HG03196 (cell line): ENCODE results near the gene GBE1.

Source experiments
- ATAC-seq: cut with Tn5 transposase; IDR thresholded peaks from one replicate; pipeline ENCODE4 v1.9.1; 2021; ENCODE audit not compliant: unreplicated experiment

Gene GBE1

DNA sequence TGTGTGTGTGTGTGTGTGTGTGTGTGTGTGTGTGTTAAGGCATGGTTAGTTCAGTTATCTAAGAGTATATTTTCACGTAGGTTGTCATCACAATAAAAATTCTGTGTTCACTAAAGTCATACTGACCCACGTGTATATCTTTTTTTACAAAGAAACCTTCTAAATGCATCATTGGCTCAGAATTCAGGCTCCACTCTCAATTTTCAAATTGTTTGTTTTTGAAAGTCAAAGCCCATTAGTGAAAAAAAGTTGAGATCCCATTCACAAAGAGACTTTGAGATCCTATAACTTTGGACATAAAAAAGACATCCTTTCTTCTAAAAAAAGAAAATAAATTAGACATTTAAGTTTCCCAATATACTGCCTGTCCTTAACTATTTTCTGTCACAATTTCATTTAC is 59.3 kb downstream of the GBE1 start:
- no peak for ATAC-seq

DNA sequence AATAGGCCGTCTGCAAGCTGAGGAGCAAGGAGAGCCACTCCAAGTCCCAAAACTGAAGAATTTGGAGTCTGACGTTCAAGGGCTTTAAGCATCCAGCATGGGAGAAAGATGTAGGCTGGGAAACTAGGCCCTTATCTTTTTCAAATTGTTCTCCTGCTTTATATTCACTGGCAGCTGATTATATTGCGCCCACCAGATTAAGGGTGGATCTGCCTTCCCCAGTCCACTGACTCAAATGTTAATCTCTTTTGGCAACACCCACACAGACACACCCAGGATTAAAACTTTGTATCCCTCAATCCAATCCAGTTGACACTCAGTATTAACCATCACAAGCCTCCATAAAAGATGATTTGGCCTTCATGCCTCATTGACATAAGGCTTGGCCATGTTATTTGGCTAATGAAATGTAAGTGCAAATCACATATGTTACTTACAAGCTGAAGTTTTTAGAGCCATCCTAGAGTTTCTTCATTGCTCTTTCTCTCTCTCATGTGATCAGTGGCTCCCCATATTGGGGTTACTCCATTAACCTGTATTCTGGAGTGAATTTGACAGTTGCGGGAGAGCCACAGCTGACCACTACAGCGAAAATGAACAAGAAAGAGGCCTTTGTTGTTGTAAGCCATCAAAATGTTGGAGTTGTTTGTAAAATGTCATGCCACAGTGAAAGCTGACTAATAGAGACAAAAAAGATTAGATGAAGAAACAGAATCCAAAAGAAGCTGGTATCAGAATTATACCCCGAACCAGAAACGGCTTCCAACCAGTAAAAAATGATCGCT is 61.7 kb downstream of the GBE1 start:
- ATAC-seq: no peak

DNA sequence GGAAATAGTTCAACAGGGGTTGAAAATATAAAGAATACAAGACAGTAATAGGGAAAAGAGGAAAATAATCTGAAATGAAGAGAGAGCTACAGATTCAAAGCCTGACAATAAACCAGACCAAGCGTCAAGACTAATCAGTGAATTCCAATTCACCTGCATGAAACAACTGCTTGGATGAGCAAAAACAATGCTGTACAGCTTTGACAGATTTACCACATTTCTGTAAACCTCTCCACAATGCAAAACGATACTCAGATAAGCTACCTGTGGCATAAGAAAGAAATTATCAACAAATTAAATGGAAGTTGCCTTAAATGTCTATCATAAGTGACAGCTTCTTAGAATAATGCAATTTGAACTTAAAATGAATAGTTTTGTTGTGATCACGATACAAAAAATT is 65.4 kb downstream of the GBE1 start:
- no peak for ATAC-seq

DNA sequence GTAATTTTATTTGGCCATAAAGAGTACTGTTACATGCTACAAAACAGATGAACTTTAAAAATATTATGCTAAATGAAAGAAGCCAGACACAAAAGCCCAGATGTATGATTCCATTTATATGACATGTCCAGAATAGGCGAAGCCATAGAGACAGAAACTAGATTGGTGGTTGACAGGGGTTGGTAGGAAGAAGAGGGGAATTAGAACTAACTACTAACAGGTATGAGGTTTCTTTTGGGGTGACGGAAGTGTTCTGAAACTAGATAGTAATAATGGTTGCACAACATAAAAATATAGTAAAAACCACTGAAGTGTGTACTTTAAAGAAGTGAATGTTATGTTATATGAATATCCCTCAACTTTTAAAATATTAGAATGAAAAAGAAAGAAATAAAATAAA is 66.1 kb downstream of the GBE1 start:
- ATAC-seq: no peak

DNA sequence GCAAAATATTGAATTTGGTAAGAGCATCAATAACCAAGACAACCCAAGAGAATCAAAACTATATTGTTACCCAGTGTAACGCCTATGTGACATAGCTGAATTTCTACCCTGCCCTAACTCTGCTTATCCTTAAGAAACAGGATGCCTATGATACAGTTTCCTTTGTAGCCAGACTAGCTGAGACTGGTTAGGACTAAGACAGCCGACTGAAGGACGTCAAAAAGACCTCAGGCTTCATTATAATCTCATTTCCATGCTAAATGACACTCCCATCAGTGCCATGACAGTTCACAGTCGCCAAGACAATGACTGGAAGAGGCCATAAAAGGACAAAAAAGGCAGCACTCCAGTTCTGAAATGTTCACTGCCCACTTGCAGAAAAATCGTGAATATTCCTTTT is 66.8 kb downstream of the GBE1 start:
- no peak for ATAC-seq

DNA sequence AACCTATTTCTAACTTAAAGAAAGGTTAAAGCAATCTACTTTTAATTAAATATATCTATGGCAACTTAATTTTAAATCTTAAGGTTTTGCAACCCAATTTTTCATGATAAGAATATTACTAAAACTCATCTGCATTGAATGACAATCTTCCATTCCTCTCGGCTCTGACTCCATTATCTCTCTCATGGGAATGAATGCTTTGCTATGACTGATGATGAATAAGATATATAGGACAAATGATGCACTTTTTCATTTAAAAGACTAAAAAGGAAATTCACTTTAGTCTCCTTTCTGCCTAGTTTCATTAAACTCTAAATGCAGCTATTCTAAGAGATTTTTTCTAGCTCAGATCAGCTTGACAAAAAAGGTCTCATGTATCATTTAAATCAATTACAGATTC is 68.7 kb downstream of the GBE1 start:
- no peak for ATAC-seq

DNA sequence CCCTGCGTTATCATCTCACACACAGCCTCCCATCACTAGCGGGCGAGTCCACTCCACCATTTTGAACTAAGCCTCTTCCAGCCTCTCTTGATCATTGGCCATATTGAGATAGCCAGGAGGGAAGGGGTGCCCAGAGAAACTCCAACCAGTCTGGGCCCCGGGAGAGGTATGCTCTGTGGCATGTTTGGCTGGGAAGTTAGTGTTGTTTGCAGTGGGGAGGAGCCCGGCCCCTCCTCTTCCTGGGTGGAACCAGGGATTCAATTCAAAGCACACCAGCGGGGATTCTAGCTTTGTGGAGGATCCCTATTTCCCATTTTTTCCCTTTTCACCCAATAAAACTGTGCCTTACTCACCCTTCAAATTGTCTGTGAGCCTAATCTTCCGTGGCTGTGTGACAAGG is 71.8 kb downstream of the GBE1 start:
- no peak for ATAC-seq

DNA sequence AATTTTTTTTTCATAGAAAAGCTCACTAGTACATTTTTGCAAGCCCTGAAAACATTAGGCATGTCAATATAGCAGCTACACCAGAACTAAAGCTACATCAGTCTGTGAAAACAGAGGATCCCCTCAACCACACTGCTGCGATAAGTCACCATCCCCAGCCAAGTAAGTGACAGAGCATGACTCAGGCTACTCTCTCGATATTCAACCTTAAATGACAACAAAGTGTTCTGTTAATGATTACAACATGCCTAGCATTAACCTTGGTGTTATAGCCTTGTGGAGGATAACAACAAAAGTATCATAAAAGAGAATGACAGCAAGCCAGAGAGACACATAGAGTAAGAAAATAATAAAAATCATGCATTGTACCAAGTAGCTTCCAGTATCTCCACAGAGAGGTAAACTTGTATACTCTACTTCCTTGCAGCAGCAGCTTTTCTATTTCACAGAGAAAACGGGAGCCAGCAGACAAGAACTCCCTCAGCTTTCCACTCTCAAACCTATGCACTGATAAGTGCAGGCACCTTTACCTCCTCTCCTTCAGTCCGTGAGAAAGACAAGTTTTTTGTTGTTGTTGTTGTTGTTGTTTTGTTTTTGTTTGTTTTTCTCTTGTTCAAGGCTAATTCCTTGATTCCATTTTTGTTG is 76.6 kb downstream of the GBE1 start:
- no peak for ATAC-seq

DNA sequence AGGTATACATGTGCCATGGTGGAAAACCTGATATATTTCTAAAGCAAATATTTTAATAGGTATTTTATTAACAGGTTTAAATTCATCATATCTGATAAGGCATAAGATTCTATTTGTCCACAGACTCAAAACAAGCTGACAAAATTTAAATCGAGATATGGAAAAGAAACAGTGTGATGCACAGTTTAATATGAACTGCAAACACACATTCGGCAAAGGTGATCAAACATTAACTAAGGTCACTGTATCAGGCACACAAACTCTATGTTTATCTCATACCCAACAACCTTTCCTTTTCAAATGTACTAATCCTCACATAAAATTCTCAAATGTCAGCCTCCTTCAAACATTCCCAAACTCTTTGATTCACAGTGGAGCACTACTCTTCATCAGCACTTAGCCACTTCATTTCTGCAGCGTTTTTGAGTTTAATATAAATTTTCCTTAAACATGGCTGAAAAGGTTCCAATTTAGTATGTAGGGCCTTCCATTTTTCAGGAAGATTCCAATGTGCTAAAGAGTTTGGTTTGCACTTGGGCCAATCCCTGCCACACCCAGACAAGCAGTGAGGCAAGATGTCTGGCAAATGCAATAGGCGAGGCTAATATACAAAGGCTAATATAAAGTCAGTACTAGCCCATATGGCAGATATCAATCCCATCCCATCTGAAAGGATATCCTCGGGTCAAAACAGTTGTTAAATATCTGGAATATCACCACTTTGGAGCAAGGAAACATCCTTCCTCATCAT is 84.6 kb downstream of the GBE1 start:
- ATAC-seq: no peak

DNA sequence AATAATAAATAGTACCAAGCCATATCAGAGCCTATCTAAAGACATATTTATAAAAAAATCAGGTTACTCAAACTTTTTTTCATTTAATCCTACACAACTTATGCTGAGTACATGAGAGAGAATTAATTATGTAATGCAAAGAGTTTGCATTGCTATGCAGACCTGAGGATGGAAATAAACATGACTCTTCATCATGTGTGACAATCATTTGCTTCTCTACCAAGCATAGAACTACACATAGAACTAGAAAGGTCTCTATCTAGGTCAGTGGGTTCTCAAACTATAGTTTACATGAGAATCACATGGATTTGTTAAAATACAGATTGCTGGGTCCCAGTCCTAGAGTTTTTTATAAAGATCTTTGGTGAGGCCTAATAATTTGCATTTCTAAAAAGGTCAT is 86.8 kb downstream of the GBE1 start:
- ATAC-seq: no peak

DNA sequence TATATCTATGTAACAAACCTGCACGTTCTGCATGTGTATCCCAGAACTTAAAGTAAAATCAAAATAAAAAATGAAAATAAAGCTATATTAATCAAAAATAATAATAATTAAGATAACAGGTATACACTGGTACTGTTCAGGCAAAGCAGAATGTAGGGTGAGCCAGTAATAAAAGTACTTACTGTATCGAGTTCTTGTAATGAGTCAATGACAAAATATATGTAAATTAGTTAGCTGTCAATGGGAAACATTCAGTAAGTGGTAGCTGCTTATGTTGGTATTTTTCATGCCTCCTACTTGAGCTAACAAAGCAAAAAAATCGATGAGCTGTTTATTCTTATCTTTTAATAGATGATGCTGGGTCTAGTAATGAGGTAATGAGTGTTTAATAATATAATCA is 93.2 kb downstream of the GBE1 start:
- ATAC-seq: no peak

DNA sequence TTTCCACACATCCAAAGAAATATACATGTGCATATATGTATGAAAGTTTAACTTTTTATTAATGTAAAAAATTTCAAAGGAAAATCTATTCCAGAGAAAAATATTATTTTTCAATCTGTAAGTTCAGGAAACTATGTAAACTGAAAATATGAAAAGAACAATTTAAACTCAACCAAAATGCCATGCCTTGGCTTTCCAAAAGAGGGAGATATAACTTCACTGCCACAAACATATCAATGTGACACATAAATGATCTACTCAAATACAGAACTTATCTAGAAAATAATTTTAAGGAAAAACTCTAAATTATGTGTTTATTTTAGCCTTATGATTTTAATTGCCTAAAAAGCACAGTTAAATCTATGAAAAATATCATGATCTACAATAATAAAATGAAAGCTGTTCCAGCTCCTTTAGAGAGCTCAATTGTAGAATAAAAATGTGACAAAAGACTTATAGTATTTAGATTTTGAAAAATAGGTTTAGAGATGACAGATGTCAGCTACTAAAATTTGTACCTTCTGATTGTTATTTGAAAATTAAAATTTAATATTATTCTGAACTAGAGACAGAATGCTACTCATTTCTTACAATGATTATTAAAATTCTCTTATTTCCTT is 94.8 kb downstream of the GBE1 start:
- ATAC-seq: no peak

DNA sequence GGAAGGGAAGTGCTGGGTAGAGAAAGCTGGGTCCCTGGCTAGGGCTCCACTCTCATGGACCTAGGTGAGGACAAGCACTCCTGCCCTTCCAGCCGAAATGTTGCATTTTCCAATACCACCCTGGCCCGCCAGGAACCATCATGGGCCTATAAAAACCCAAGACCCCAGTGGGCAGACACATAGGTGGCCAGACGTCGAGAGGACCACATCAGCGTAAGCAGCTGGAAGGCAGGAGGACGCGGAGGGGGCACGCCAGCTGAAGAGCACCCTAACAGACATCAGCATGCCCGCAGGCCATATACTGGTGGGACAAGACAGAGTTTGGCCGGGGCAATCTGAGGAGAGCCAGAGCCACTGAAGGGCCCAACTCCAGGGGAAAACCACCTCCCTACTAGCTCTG is 98.3 kb downstream of the GBE1 start:
- ATAC-seq: no peak

DNA sequence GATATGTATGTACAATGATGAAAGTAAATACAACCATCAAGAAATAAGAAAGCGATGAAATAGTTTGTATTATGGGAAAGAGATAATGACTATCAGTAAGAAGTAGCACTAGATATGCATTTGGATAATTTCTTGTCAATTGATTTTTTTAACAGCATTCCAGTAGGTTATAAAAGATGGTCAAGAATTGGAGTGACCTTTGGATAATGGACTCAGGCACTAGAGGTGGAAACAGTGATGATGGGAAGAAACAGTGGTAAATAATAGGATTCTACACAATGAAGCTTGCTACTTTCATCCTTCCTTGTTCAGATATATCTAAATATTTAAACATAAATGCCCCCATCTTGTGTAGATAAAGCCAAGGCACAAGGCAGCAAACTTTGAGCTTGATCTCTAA is 101.4 kb downstream of the GBE1 start:
- ATAC-seq: no peak

DNA sequence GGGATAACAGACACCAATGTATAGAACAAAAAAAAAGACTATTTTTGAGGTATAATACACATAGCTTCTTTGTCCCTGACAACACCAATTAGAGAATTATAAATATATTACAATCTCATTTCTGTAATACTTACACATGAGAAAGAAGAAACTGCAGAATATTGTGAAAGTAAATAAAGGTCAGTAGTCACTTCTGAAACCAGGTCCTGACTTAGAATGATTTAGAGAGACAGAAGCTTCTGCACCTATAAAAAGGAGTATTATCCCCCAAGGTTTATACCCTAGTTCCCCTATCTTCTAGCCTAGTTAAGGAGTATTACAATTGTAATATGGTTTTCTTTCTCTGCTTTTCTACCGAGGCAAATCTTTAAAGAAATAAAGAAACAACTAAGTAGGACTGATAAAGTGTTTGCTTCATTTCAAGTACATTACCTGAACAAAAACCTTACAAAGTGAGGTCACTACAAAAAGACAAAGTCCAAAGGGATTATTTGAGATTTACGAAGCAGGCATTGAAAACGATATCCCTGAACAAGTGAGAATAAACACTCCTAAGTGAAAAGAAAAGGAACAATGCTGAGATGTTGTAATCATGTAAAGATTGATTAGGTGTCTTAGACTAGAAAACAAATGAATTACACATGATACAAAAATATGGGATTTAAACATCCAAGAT is 103.0 kb downstream of the GBE1 start:
- no peak for ATAC-seq

DNA sequence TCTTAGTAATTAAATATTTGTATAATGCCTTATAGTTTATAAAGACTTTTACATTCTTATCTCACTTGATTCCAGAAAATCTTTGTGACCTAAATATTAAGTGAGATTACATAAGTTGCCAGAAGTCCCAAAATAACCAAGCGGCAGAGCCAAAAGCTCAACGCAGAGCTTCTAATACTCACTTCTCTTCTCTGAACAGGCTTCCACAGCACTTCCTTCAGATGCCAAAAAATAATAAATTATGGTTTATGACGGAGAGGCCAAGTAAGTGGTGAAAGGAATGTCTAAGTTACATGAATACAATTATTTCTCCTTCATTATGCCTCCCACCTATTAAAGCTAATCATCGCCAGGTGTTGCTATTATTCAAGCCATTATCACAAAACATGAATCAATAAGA is 110.3 kb downstream of the GBE1 start:
- no peak for ATAC-seq

DNA sequence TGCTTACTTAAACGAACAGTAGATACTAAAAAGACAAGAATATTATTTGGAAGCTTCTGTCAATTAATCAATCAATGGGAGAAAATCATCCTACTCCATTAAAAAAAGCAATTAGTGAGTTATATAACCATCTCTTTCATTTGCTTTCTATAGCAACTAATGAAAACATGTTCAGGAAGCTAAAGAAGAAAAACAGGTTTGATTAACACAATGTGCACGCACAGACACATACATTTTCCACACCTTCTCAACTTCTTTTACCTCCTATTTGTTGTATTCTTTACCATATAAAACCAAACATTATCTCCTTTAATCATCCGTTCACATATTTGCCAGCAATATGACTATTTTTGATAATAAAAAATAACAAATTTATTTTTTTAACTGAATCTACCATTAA is 111.3 kb downstream of the GBE1 start:
- no peak for ATAC-seq

DNA sequence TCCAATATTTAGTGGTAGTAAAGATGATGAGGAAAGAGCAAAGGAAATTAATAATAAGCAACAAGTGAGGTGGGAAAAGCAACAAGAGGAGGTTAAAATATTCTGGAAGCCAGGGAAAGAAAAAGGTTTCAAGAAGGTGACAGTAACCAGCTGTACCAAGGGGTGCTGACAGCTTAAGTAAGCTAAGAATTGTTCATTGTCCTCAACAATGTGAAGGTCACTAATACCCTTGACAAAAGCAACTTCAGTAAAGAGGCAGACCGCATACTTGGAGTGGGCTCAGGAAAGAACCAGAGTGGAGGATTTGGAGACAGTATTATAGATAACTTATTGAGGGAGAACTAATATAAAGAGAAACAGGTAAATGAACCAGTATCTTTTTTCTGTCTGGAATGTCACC is 116.2 kb downstream of the GBE1 start:
- no peak for ATAC-seq

DNA sequence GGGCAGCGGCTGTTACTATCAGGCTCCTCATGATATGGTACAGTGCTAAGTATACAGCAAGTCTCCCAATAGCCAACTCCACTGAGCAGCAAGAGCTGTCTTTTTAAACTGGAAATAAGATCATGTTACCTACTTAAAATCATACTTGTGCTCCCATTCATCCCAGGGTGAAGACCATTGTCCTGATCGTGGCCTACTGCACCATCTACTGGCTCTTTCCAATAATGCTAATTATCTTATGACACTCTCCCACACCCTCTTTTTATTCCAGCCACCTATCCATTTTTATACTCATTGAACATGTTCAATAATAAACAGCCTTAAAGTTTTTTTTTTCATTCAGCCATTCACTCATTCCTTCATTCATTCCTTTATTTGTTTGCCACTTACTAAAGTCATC is 117.7 kb downstream of the GBE1 start:
- ATAC-seq: no peak

DNA sequence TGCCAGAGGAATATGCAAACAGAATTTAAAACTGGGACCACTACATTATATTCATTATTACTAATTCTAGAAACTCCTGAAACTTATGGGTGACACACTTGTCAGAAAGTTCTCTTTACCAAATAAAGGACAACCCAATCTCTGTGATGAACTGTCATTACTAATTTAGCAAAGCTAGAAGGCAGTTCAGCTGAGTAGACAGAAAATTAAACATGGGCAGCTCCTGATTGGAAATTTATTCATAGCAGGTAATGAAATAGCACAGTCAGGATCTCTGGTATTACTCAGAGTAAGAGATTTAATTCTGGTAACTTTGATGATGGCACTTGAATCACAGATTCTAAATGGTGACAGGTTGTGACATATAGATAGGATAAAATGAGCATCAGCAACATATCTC is 123.0 kb downstream of the GBE1 start:
- ATAC-seq: no peak

DNA sequence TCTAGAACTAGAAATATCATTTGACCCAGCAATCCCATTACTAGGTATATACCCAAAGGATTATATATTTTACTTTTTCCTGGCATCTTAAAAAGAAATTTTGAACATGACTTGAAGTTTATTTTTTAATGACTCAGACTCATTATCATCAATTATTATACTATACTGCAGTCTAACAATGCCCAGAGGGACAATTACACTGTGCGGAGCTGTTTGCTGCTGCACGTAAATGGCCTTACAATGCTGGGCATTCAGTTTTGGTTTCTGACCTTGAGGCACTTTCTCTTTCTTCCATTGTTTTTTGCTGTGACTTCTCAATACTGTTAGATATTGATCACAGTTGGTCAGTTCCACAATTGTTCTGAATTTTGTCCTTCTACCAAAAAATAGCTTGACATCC is 128.8 kb downstream of the GBE1 start:
- no peak for ATAC-seq
